ENCODE results near the gene MED13L.

Gene MED13L

DNA sequence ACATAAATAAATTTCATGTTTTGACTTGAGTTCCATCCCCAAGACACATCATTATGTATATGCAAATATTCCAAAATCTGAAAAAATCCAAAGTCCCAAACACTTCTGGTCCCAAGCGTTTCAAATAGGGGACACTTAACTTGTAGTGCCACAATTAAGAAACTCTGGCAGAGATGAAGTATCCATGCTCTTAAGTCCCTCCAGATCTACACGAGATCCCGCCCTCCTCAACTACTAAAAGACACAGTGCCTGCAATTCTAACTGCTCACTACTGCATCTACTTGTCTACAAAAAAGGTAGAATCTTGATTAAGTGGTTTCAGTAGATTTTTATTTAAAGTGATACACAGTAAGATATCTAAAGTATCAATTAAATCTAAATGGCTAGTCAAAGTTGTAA lies 97.0 kb downstream of the MED13L start:
- Histone ChIP-seq H3K27ac (ENCODE audit: low read depth, low read length) (no peak overlapping the region), H2BK120ac (ENCODE audit: low read depth, low read length) (no peak overlapping the region), H2BK5ac (ENCODE audit: low read length) (no peak overlapping the region), H2AK5ac (ENCODE audit: low read length) (no peak overlapping the region), H3K36me3 (ENCODE audit: control insufficient read depth, insufficient read depth, low read length) (no peaks in the 10 kb centered on the region), H2BK15ac (replicated peaks; ENCODE audit: low read depth) (no peak overlapping the region), H3K4ac (ENCODE audit: low read depth, low read length) (no peak overlapping the region), H3K79me2 (ENCODE audit: control insufficient read depth, insufficient read depth, low read length) (peaks cover 55% of the 10 kb centered on the region), H4K8ac (ENCODE audit: low read depth, low read length) (no peak overlapping the region), H3K4me3 (ENCODE audit: low read length) (no peak overlapping the region), H3K18ac (ENCODE audit: low read length) (no peak overlapping the region), H3K9ac (ENCODE audit: low read length) (no peak overlapping the region), H3K23ac (ENCODE audit: low read length) (no peak overlapping the region), H3K4me1 (ENCODE audit: control insufficient read depth, low read depth, low read length) (peaks cover 6% of the 10 kb centered on the region), H3K4me2 (ENCODE audit: low read length) (no peak overlapping the region), H3K27me3 (ENCODE audit: insufficient read depth, low read length, poor library complexity) (no peaks in the 10 kb centered on the region), H3K56ac (ENCODE audit: low read length) (no peak overlapping the region), H4K5ac (ENCODE audit: low read length) (no peak overlapping the region), H3K79me1 (ENCODE audit: low read length) (peaks cover 7% of the 10 kb centered on the region)
- no peak for DNase-seq
- no CpG with 5 or more reads among the region's 3 CpGs for WGBS (ENCODE audit: extremely low coverage, insufficient coverage, low lambda C conversion rate)

DNA sequence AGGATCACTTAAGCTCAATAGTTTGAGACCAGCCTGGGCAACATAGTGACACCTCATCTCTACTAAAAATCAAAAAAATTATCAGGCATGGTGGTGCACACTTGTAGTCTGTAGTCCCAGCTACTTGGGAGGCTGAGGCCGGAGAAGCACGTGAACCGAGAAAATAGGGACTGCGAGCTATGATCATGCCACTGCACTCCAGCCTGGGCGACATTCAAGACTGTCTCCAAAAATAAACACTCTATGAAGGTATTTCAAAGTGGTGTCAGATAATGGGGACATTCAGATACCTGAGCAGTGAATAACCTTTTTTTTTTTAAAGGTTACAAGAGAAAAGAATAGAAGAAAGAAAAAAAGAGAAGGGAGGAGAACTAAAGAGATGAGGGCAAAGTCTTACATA lies 98.1 kb downstream of the MED13L start:
- Histone ChIP-seq H2AK5ac (ENCODE audit: low read length) (no peak overlapping the region), H4K5ac (ENCODE audit: low read length) (no peak overlapping the region), H3K4me3 (ENCODE audit: low read length) (no peak overlapping the region), H3K9ac (ENCODE audit: low read length) (no peak overlapping the region), H3K18ac (ENCODE audit: low read length) (no peak overlapping the region), H2BK5ac (ENCODE audit: low read length) (no peak overlapping the region), H3K56ac (ENCODE audit: low read length) (no peak overlapping the region), H2BK120ac (ENCODE audit: low read depth, low read length) (no peak overlapping the region), H3K27me3 (ENCODE audit: insufficient read depth, low read length, poor library complexity) (no peaks in the 10 kb centered on the region), H2BK15ac (replicated peaks; ENCODE audit: low read depth) (no peak overlapping the region), H3K4me1 (ENCODE audit: control insufficient read depth, low read depth, low read length) (peaks cover 6% of the 10 kb centered on the region), H3K79me1 (ENCODE audit: low read length) (peaks cover 7% of the 10 kb centered on the region), H4K8ac (ENCODE audit: low read depth, low read length) (no peak overlapping the region), H3K23ac (ENCODE audit: low read length) (no peak overlapping the region), H3K4me2 (ENCODE audit: low read length) (no peak overlapping the region), H3K27ac (ENCODE audit: low read depth, low read length) (no peak overlapping the region), H3K4ac (ENCODE audit: low read depth, low read length) (no peak overlapping the region), H3K36me3 (ENCODE audit: control insufficient read depth, insufficient read depth, low read length) (no peaks in the 10 kb centered on the region), H3K79me2 (ENCODE audit: control insufficient read depth, insufficient read depth, low read length) (peaks cover 59% of the 10 kb centered on the region)
- no peak for DNase-seq
- no CpG with 5 or more reads among the region's 5 CpGs for WGBS (ENCODE audit: extremely low coverage, insufficient coverage, low lambda C conversion rate)

DNA sequence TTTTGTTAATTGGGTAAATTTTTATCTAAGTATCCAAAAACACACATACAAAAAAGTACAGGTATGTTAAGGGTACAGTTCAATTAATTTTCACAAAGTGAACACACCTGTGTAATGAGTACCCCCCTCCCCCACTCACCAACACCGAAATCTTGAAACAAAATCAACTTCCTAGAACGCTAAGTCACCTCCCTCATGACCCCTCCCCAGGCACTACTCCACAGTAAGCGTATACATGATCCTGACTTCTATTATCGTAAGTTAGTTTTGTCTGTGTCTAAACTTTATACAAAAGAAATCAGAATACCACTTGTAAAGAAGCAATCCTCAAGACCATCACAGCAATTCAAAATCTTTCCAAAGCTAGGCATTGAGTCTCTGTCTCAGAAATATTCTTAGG lies 100.5 kb downstream of the MED13L start:
- H3K79me1 ChIP-seq (ENCODE audit: low read length) = peaks cover 5% of the 10 kb centered on the region
- no CpG with 5 or more reads among the region's 4 CpGs for WGBS (ENCODE audit: extremely low coverage, insufficient coverage, low lambda C conversion rate)

DNA sequence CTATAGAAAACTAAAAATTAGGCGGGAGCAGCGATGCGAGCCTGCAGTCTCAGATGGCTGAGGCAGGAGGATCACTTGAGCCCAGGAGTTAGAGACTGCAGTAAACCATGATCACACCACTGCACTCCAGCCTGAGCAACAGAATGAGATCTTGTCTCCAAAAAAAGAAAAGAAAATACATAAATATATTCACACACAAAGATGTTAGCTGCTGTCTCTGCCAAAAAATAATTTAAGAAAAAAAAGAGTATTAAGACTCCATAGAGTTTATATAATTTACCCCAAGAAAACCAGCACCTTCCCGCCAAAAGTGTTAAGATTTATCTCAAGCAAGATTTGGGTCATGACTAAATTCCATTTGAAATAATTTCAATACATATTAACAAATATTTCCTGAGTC lies 102.6 kb downstream of the MED13L start:
- H3K36me3 ChIP-seq (ENCODE audit: control insufficient read depth, insufficient read depth, low read length) = no peaks in the 10 kb centered on the region
- H2BK120ac ChIP-seq (ENCODE audit: low read depth, low read length) = no peak overlapping the region
- H3K4me2 ChIP-seq (ENCODE audit: low read length) = no peak overlapping the region
- no peak overlapping the region for H4K8ac ChIP-seq (ENCODE audit: low read depth, low read length)
- no peak for DNase-seq
- H4K5ac ChIP-seq (ENCODE audit: low read length) = no peak overlapping the region
- no peak overlapping the region for H3K23ac ChIP-seq (ENCODE audit: low read length)
- H2BK15ac ChIP-seq (replicated peaks; ENCODE audit: low read depth) = no peak overlapping the region
- H3K27ac ChIP-seq (ENCODE audit: low read depth, low read length) = no peak overlapping the region
- no peak overlapping the region for H2BK5ac ChIP-seq (ENCODE audit: low read length)
- H3K4me3 ChIP-seq (ENCODE audit: low read length) = no peak overlapping the region
- no peak overlapping the region for H2AK5ac ChIP-seq (ENCODE audit: low read length)
- H3K18ac ChIP-seq (ENCODE audit: low read length) = no peak overlapping the region
- WGBS (ENCODE audit: extremely low coverage, insufficient coverage, low lambda C conversion rate) = no CpG with 5 or more reads among the region's 4 CpGs
- H3K4me1 ChIP-seq (ENCODE audit: control insufficient read depth, low read depth, low read length) = peaks cover 2% of the 10 kb centered on the region
- H3K79me1 ChIP-seq (ENCODE audit: low read length) = peaks cover 2% of the 10 kb centered on the region
- no peaks in the 10 kb centered on the region for H3K27me3 ChIP-seq (ENCODE audit: insufficient read depth, low read length, poor library complexity)
- peaks cover 66% of the 10 kb centered on the region for H3K79me2 ChIP-seq (ENCODE audit: control insufficient read depth, insufficient read depth, low read length)
- no peak overlapping the region for H3K56ac ChIP-seq (ENCODE audit: low read length)
- no peak overlapping the region for H3K9ac ChIP-seq (ENCODE audit: low read length)
- H3K4ac ChIP-seq (ENCODE audit: low read depth, low read length) = no peak overlapping the region

More for the DNA sequence above, 100.5 kb downstream of the MED13L start:
- Histone ChIP-seq H3K23ac (ENCODE audit: low read length) (no peak overlapping the region), H3K18ac (ENCODE audit: low read length) (no peak overlapping the region), H3K4me3 (ENCODE audit: low read length) (no peak overlapping the region), H3K9ac (ENCODE audit: low read length) (no peak overlapping the region), H3K4me2 (ENCODE audit: low read length) (no peak overlapping the region), H3K4ac (ENCODE audit: low read depth, low read length) (no peak overlapping the region), H3K56ac (ENCODE audit: low read length) (no peak overlapping the region), H2BK5ac (ENCODE audit: low read length) (no peak overlapping the region), H3K27ac (ENCODE audit: low read depth, low read length) (no peak overlapping the region), H2AK5ac (ENCODE audit: low read length) (no peak overlapping the region), H3K36me3 (ENCODE audit: control insufficient read depth, insufficient read depth, low read length) (no peaks in the 10 kb centered on the region), H3K79me2 (ENCODE audit: control insufficient read depth, insufficient read depth, low read length) (peaks cover 62% of the 10 kb centered on the region), H2BK15ac (replicated peaks; ENCODE audit: low read depth) (no peak overlapping the region), H4K8ac (ENCODE audit: low read depth, low read length) (no peak overlapping the region), H3K4me1 (ENCODE audit: control insufficient read depth, low read depth, low read length) (peaks cover 3% of the 10 kb centered on the region), H2BK120ac (ENCODE audit: low read depth, low read length) (no peak overlapping the region), H3K27me3 (ENCODE audit: insufficient read depth, low read length, poor library complexity) (no peaks in the 10 kb centered on the region), H4K5ac (ENCODE audit: low read length) (no peak overlapping the region)
- DNase-seq = no peak

DNA sequence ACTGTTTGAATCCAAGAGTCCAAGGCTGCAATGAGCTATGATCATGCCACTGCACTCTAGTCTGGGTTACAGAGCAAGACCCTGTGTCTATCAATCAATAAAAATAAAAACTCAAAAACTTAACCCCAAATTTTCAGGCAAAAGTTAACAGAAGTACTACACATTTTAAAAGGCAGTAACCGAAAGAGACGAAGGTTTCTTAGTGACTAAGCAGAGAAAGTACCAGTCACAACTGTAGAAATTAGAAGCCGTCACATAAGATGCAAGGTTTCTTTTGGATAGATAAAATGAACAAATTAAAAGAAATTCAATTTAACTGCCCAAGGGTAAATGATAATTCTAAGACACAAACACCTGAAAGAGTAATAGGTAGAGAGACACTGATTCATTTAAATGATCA lies 103.5 kb downstream of the MED13L start:
- Histone ChIP-seq H3K23ac (ENCODE audit: low read length) (no peak overlapping the region), H3K4ac (ENCODE audit: low read depth, low read length) (no peak overlapping the region), H3K4me3 (ENCODE audit: low read length) (no peak overlapping the region), H3K18ac (ENCODE audit: low read length) (no peak overlapping the region), H3K27me3 (ENCODE audit: insufficient read depth, low read length, poor library complexity) (no peaks in the 10 kb centered on the region), H4K8ac (ENCODE audit: low read depth, low read length) (no peak overlapping the region), H2AK5ac (ENCODE audit: low read length) (no peak overlapping the region), H3K36me3 (ENCODE audit: control insufficient read depth, insufficient read depth, low read length) (no peaks in the 10 kb centered on the region), H3K4me2 (ENCODE audit: low read length) (no peak overlapping the region), H3K27ac (ENCODE audit: low read depth, low read length) (no peak overlapping the region), H2BK15ac (replicated peaks; ENCODE audit: low read depth) (no peak overlapping the region), H3K79me2 (ENCODE audit: control insufficient read depth, insufficient read depth, low read length) (peaks cover 64% of the 10 kb centered on the region), H3K4me1 (ENCODE audit: control insufficient read depth, low read depth, low read length) (peaks cover 2% of the 10 kb centered on the region), H3K9ac (ENCODE audit: low read length) (no peak overlapping the region), H3K79me1 (ENCODE audit: low read length) (peaks cover 6% of the 10 kb centered on the region), H3K56ac (ENCODE audit: low read length) (no peak overlapping the region), H2BK120ac (ENCODE audit: low read depth, low read length) (no peak overlapping the region), H4K5ac (ENCODE audit: low read length) (no peak overlapping the region), H2BK5ac (ENCODE audit: low read length) (no peak overlapping the region)
- DNase-seq = no peak
- WGBS (ENCODE audit: extremely low coverage, insufficient coverage, low lambda C conversion rate) = no CpG with 5 or more reads among the region's 3 CpGs

DNA sequence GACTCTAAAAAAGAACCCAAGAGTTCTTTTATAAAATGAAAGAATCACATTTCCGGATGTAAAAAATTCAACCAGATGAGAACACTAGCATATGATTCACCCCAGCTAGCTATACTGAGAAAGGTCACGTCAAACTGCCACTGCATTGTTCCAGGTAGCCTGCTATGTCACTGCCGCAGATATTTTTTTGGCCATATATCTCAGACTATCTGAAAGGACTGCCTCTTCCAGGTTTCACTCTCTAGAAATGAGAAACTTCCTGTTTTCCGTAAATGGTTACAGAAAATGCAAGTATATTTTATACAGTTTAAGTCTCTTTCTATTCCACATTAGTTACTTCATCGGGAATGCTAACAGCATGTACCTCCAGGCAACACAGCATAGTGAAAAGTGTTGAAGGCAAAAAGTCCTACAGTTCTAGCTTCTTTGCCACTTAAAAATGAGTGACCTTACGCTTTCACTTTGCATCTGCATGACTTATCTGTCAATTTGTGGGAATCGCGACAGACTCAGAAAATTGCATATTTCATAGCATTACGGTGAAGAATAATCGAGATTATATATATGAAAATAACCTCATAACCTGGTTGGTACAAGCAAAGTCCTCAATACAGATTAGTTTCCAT lies 105.2 kb downstream of the MED13L start:
- H2BK5ac ChIP-seq (ENCODE audit: low read length) = no peak overlapping the region
- no CpG with 5 or more reads among the region's 10 CpGs for WGBS (ENCODE audit: extremely low coverage, insufficient coverage, low lambda C conversion rate)
- no peak overlapping the region for H3K56ac ChIP-seq (ENCODE audit: low read length)
- H2AK5ac ChIP-seq (ENCODE audit: low read length) = no peak overlapping the region
- peaks cover 2% of the 10 kb centered on the region for H3K4me1 ChIP-seq (ENCODE audit: control insufficient read depth, low read depth, low read length)
- H3K4ac ChIP-seq (ENCODE audit: low read depth, low read length) = no peak overlapping the region
- H3K23ac ChIP-seq (ENCODE audit: low read length) = no peak overlapping the region
- no peak overlapping the region for H4K5ac ChIP-seq (ENCODE audit: low read length)
- no peaks in the 10 kb centered on the region for H3K36me3 ChIP-seq (ENCODE audit: control insufficient read depth, insufficient read depth, low read length)
- H3K9ac ChIP-seq (ENCODE audit: low read length) = no peak overlapping the region
- H3K18ac ChIP-seq (ENCODE audit: low read length) = no peak overlapping the region
- no peak overlapping the region for H2BK120ac ChIP-seq (ENCODE audit: low read depth, low read length)
- H2BK15ac ChIP-seq (replicated peaks; ENCODE audit: low read depth) = no peak overlapping the region
- DNase-seq = no peak
- no peak overlapping the region for H3K4me3 ChIP-seq (ENCODE audit: low read length)
- peaks cover 66% of the 10 kb centered on the region for H3K79me2 ChIP-seq (ENCODE audit: control insufficient read depth, insufficient read depth, low read length)
- no peak overlapping the region for H4K8ac ChIP-seq (ENCODE audit: low read depth, low read length)
- no peak overlapping the region for H3K27ac ChIP-seq (ENCODE audit: low read depth, low read length)
- H3K4me2 ChIP-seq (ENCODE audit: low read length) = no peak overlapping the region
- peaks cover 8% of the 10 kb centered on the region for H3K79me1 ChIP-seq (ENCODE audit: low read length)
- H3K27me3 ChIP-seq (ENCODE audit: insufficient read depth, low read length, poor library complexity) = no peaks in the 10 kb centered on the region
